Measurements from ENCODE around the gene TATDN2. TPM values are rescaled to one million over a fixed set of nuclear protein-coding genes. Genes with fewer than 3 reads are reported as not detected.

The TATDN2 gene
- total RNA-seq, 2 donors from 2014 or later, result 9.8 to 14.3 TPM

- DNase-seq (ENCODE audit: low spot score), result no peak
Measured at GRCh38 chr3:10305331-10305902, 57.2 kb downstream of the TATDN2 start.

DNA sequence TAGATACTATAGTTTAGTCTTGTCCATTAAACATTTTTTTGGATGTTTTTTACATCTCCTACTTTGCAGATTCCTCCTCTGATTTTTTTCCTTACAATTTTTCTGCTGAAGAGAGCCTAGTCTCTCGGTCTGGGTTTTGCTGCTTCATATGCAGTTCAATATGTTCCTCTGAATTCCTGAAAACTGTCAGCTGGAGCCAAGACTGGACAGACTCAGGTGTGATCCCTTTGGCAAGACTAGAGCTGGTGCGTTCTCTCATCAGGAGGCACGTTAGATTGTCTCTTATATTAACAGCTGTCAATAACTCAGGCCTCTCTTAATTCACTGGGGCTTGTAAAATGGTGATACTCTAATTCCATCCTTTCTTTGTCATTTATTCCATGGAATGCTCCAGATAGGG is 57.9 kb downstream of the TATDN2 start:
- Histone ChIP-seq H3K9me3 (no peaks in the 10 kb centered on the region), H3K4me1 (no peaks in the 10 kb centered on the region), H3K36me3 (peaks cover 81% of the 10 kb centered on the region), H3K27me3 (no peaks in the 10 kb centered on the region), H3K27ac (no peak overlapping the region), H3K4me3 (no peak overlapping the region)
- no peak for TF ChIP-seq CTCF (IDR thresholded peaks at IDR 0.05)
- no peak for DNase-seq (ENCODE audit: low spot score)

More at GRCh38 chr3:10305331-10305902, 57.2 kb downstream of the TATDN2 start:
- no peak overlapping the region for H3K4me3 ChIP-seq
- H3K36me3 ChIP-seq, result peaks cover 81% of the 10 kb centered on the region
- H3K9me3 ChIP-seq, result no peaks in the 10 kb centered on the region
- no peaks in the 10 kb centered on the region for H3K27me3 ChIP-seq
- H3K27ac ChIP-seq, result no peak overlapping the region
- no peaks in the 10 kb centered on the region for H3K4me1 ChIP-seq
- no peak for TF ChIP-seq CTCF (IDR thresholded peaks at IDR 0.05)

DNA sequence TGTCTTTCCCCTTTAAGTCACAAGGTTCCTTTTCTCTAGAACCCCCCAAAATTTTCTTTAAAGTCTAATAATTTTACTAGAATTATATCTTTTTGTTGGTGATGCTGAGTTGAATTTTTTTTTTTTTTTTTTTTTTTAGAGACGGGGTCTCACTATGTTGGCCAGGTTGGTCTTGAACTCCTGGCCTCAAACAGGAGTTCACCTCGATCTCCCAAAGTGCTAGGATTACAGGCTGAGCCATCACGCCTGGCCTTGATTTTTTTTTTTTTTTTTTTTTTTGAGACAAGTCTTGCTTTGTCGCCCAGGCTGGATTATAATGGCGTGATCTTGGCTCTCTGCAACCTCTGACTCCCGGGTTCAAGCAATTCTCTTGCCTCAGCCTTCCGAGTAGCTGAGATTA is 60.4 kb downstream of the TATDN2 start:
- Histone ChIP-seq H3K27me3 (no peaks in the 10 kb centered on the region), H3K27ac (no peak overlapping the region), H3K4me3 (no peak overlapping the region), H3K4me1 (no peaks in the 10 kb centered on the region), H3K9me3 (no peaks in the 10 kb centered on the region), H3K36me3 (peaks cover 76% of the 10 kb centered on the region)
- no peak for TF ChIP-seq CTCF (IDR thresholded peaks at IDR 0.05)
- no peak for DNase-seq (ENCODE audit: low spot score)

DNA sequence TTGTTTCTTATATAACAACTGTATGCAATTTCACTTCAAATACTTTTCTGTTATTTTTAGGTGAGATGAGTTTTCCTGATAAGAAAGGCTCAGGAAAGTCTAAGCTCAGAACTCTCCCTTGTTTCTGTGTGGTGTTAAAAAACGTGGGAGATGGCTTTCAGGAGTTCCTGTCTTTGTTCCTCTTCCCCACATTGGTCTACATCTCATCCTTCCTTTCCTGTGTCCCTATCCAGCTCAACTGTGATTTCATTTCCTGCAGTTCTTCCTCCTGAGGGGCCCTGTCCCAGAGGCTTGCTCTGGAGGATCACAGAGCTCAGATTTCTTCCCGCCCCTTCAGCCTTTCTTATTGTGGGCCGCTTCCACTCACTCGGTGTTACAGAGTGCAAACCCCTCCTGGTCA is 61.5 kb downstream of the TATDN2 start:
- no peaks in the 10 kb centered on the region for H3K9me3 ChIP-seq
- H3K36me3 ChIP-seq, result peaks cover 75% of the 10 kb centered on the region
- H3K4me1 ChIP-seq, result no peaks in the 10 kb centered on the region
- no peak overlapping the region for H3K27ac ChIP-seq
- TF ChIP-seq CTCF (IDR thresholded peaks at IDR 0.05), result no peak
- no peak for DNase-seq (ENCODE audit: low spot score)
- no peaks in the 10 kb centered on the region for H3K27me3 ChIP-seq
- no peak overlapping the region for H3K4me3 ChIP-seq

GRCh38 chr3:10310578-10310977 is 62.3 kb downstream of the TATDN2 start:
- TF ChIP-seq CTCF (IDR thresholded peaks at IDR 0.05), result no peak

DNA sequence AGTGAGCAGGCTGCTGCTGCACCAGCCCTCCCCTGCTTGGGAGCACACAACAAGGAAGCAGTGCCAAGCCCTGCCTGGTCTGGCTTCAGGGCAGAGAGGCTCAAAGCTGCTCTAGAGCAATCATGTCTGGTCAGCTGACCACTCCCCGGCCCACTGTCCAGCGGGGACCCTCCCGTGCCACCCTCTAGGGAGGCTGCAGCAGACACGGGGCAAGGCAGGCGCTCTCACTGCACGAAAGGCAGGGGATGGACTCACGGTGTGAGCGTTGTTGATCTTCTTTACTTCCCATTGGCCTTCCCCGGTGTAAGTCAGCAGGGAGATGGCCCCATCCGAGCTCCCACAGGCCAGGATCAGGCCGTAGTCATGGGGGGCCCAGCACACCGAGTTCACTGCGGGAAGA is 63.5 kb downstream of the TATDN2 start:
- no peaks in the 10 kb centered on the region for H3K4me1 ChIP-seq
- peaks cover 75% of the 10 kb centered on the region for H3K36me3 ChIP-seq
- no peak overlapping the region for H3K4me3 ChIP-seq
- no peak for TF ChIP-seq CTCF (IDR thresholded peaks at IDR 0.05)
- H3K9me3 ChIP-seq, result no peaks in the 10 kb centered on the region
- H3K27ac ChIP-seq, result no peak overlapping the region
- no peaks in the 10 kb centered on the region for H3K27me3 ChIP-seq
- DNase-seq (ENCODE audit: low spot score), result no peak

More at GRCh38 chr3:10310578-10310977, 62.3 kb downstream of the TATDN2 start:
- no peaks in the 10 kb centered on the region for H3K4me1 ChIP-seq
- H3K27me3 ChIP-seq, result no peaks in the 10 kb centered on the region
- DNase-seq (ENCODE audit: low spot score), result no peak
- peaks cover 75% of the 10 kb centered on the region for H3K36me3 ChIP-seq
- no peaks in the 10 kb centered on the region for H3K9me3 ChIP-seq
- H3K4me3 ChIP-seq, result no peak overlapping the region
- H3K27ac ChIP-seq, result no peak overlapping the region
